Activated CD8-positive, alpha-beta memory T cell treated with anti-CD3 and anti-CD28 coated beads for 48 hours (primary cell): ENCODE data around the gene EZH1.

Experiments used
- DNase-seq, 3 experiments: peaks; one replicate each; pipeline ENCODE4 v3.0.0-alpha.2; 2020; ENCODE audit warnings: low read depth in 2 of 3, low spot score in 2 of 3

The EZH1 gene

DNA sequence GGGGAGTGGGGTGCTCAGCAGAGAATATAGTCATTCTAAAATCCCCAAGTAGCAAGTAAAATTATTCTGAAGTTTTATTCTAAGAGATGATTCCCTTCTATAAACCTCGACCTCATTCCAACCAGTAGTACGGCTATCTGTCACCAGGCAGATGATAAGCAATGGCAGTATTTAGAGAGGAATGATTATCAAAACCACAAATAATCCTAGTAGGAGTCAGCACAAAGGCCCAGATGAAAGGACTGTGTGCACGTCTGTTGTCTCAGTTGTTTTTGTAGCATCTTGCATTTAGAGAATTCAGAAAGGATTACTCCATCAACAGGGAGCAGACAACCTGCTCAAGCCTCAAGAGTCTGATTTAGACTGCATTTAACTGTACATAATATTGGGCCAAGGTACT is 21.2 kb downstream of the EZH1 start:
- no peak for DNase-seq

GRCh38 chr17:42720996-42721583 is 23.8 kb downstream of the EZH1 start:
- DNase-seq, result no peak

GRCh38 chr17:42709561-42709960 is 35.3 kb downstream of the EZH1 start:
- DNase-seq, result no peak

GRCh38 chr17:42708588-42708987 is 36.3 kb downstream of the EZH1 start:
- no peak for DNase-seq

DNA sequence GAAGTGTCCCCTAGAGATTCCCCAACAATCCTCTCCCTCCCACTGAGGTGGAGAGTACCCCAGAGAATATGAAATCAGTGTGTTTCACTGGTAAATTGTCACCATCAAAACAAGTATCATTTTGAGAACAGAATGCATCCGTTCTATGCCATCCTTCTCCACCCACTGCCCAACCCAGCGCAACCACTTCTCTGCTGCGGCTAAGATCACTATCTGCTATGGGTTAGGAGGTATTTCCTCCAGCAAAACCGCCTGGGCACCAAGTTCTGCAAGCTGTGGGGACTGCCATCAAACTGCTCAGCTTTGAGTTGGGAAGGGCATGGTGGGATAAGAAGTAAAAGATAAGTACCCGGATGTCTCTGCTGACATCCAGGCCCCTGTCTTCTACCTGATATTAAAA is 38.1 kb downstream of the EZH1 start:
- no peak for DNase-seq

DNA sequence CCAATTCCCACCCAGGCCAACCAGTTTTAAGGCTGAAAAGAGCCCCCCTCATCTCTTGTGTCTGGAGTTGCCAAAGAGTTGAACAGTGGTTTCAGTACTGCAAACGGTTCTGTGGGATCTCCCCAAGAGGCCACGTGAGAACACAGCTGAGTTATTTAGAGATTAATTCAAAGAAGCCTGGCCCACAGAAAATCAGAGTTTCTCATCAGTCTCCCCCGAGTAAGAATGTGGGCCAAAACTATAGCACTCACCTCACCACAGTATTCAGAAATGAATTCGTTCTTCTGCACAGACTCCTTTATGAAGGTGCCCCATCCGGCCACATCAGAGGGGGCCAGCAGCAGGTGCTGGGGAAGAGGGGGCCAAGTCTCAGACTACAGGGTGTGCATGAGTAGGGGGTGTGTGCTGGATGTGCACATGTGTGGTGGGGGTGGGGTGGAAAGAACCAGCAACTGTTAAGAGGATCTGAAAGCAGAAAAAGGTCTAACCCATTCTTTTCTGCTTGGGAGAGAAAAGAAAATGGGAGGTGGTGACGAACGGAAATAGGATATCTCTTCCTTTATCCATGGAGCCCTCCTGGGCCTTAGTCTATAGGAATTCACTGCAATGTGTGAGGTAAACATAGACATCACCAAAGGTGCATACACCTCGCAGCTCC is 39.9 kb downstream of the EZH1 start:
- DNase-seq, result peak in 1 of 3 experiments; percentile 30

- no peak for DNase-seq
Measured at GRCh38 chr17:42704490-42704836, 40.4 kb downstream of the EZH1 start.

- DNase-seq, result no peak
Measured at GRCh38 chr17:42702446-42702845, 42.4 kb downstream of the EZH1 start.

DNA sequence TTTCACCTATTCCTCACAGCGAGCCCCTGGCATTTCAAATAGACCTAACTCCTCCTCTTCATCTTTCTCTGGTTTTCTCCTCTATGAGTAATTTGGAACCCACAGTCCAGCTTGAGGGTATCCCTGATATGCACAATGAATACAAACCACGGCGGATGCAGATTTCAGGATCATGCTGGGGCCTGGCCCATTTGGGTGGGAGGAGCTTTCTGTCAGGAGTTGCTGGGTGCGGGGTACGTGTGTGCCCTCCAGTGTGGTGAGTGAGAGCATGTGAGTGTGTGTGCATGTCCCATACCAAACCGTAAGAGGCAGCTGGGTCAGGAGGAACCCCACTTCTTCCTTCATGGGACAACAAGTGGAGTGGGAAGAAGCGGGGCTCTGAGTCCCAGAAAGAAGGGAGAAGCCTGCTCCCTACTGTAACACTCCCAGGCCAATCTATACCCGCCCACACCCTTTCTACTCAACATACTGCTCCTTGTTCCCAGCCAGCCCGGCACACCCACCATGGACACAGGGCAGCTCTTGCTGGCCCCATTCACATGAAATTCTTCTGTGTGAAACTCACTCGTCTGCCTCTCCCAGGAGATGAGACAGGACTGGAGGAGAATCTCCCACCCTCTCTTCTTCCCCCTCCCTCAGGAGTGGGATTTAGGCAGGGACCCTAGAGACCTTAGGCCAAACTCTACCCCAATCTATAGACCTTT is 44.1 kb downstream of the EZH1 start:
- DNase-seq, result no peak

DNA sequence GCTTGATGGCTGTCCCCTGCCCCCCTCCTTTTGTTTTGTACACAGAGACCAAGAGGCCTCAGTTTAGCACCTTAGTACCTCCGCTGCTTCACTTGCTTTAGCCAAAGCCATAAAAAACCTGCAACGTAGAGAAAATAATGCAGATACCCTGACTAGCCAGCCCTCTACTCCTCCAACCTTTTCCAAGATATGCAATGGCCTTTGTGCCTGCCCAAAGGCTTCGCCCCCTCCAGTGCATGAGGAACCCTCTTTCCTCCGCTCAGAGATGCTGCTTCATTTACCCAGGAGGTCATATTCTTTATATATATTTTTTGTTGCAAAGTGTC is 45.5 kb downstream of the EZH1 start:
- DNase-seq, result no peak

GRCh38 chr17:42698736-42699414 is 46.0 kb downstream of the EZH1 start:
- no peak for DNase-seq

- no peak for DNase-seq
Measured at GRCh38 chr17:42697108-42697811, 47.6 kb downstream of the EZH1 start.

- DNase-seq, result no peak
Measured at GRCh38 chr17:42695500-42695899, 49.3 kb downstream of the EZH1 start.

DNA sequence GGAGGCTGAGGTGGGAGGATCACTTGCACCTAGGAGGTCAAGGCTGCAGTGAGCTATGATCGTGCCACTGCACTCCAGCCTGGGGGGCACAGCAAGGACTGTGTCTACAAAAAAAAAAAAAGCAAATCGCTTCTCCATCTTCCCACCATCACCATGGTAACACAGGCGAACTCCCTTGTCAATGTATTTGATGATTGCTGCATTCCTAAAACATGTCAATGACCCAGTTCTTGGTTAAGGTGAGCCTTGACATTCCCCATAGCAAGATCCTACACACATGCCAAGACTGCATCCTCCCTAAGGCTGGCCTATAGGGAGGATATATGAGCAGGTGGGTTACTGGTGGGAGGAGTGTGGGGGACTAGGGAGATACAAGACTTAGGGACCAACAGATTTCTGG is 50.3 kb downstream of the EZH1 start:
- DNase-seq, result no peak

GRCh38 chr17:42692489-42692888 is 52.4 kb downstream of the EZH1 start:
- DNase-seq, result no peak

DNA sequence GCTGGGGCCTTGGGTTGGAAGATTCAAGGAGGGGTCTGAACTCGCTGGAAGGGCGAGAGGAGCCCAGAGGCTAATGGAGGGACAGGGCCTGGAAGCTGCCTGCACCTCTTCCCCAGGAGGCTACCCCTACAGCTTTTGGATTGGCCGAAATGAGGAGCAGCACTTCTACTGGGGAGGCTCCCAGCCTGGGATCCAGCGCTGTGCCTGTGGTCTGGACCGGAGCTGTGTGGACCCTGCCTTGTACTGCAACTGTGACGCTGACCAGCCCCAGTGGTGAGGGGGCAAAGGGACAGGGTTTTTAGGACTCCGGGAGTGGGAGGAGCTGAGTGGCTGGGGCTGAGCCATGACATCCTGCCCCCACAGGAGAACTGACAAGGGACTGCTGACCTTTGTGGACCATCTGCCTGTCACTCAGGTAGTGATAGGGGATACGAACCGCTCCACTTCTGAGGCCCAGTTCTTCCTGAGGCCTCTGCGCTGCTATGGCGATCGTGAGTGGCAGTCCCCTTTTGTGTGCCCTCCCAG is 53.8 kb downstream of the EZH1 start:
- DNase-seq, result no peak

GRCh38 chr17:42690596-42690995 is 54.2 kb downstream of the EZH1 start:
- DNase-seq, result no peak

- no peak for DNase-seq
Measured at GRCh38 chr17:42687707-42688320, 57.0 kb downstream of the EZH1 start.

DNA sequence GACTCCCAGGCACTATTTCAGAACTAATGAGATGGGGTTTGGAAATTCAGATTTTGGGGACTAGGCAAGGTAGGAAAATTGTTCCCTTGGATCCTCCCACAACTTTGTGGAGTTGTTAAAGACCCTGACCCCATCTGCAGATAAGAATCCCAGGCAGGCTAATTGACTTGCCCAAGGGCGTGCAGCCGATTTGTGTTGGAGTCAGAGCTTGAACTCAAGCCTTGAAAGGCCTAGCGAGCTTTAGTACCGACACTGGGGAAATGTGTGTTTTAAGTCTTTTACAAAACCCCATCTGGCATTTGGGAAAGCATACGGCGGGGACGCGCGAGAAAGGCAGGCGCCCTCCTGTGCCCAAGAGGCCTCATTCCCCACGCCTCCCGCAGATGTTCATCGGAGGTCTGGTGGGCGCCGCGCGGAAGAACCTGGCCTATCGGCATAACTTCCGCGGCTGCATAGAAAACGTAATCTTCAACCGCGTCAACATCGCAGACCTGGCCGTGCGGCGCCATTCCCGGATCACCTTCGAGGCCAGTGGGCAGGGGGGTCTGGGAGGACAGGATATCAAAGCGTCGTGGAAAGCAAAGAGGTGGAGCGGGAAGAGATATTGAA is 58.2 kb downstream of the EZH1 start:
- DNase-seq, result no peak

DNA sequence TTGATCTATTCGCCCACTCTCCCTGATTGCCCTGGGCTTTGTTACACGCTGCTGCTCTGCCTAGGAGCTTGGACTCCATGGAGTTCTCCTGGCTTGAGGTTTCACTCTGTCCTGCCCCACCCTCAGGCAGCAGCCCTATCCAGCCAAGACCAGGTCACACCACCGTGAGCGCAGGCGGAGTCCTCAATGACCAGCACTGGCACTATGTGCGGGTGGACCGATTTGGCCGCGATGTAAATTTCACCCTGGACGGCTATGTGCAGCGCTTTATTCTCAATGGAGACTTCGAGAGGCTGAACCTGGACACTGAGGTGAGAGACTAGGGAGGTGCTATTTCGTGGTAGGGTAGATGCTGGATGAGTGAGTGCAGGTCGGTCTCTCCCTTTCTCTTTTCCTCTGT is 59.0 kb downstream of the EZH1 start:
- DNase-seq, result no peak
